ENCODE results near the gene KSR2. TPM values are rescaled to one million over a fixed set of nuclear protein-coding genes. Genes with fewer than 3 reads are reported as not detected.

KSR2 gene
- total RNA-seq, 1 experiment from 2014 or later, result 1.3 TPM

- Mint-ChIP-seq H3K27ac (no peak overlapping the region), H3K4me1 (peaks cover 0 to 10% of the 10 kb centered on the region in 2 experiments; a peak in 3 of 4 replicates), H3K36me3 (ENCODE audit: insufficient read depth in 1 of 3, low read depth in 3 of 3) (no peaks in the 10 kb centered on the region), H3K9me3 (no peaks in the 10 kb centered on the region; a peak in 1 of 5 replicates), H3K4me3 (no peak overlapping the region), H3K27me3 (ENCODE audit: low read depth) (peaks cover 6% of the 10 kb centered on the region)
- no peak overlapping the region for H3T11ph ChIP-seq (ENCODE audit: low read length)
- no peaks in the 10 kb centered on the region for H3K4me1 ChIP-seq (ENCODE audit: insufficient read depth, low read length)
- H4K91ac ChIP-seq (ENCODE audit: insufficient read length, low read depth, low read length), result no peak overlapping the region
- no peak for DNase-seq
- H3K14ac ChIP-seq (ENCODE audit: insufficient read depth, low read length), result no peak overlapping the region
- H3K23ac ChIP-seq (ENCODE audit: insufficient read length, low read depth, low read length), result no peak overlapping the region
- H3K23me2 ChIP-seq (ENCODE audit: insufficient read length, low read depth, low read length, poor library complexity, severe bottlenecking), result no peaks in the 10 kb centered on the region
- H3K9ac ChIP-seq (ENCODE audit: extremely low read depth, insufficient read length, low read length), result no peak overlapping the region
- no peak overlapping the region for H2AK5ac ChIP-seq (ENCODE audit: insufficient read length, low read length)
- H3K18ac ChIP-seq (ENCODE audit: insufficient read length, low read depth, low read length), result no peak overlapping the region
- H3K27me3 ChIP-seq (ENCODE audit: insufficient read depth, low read length), result no peaks in the 10 kb centered on the region
- H3K4me2 ChIP-seq (ENCODE audit: insufficient read depth, insufficient read length, low read length), result no peak overlapping the region
- H2AFZ ChIP-seq (ENCODE audit: low read length), result no peak overlapping the region
- no peak overlapping the region for H4K8ac ChIP-seq (replicated peaks; ENCODE audit: insufficient read length, low read depth, low read length)
- H3K56ac ChIP-seq (ENCODE audit: insufficient read length, low read depth, low read length), result no peak overlapping the region
- no peak overlapping the region for H3K27ac ChIP-seq (ENCODE audit: insufficient read length, low read depth, low read length)
- no peak overlapping the region for H2BK5ac ChIP-seq (ENCODE audit: insufficient read length, low read length)
- H2BK20ac ChIP-seq (ENCODE audit: low read depth, low read length, poor library complexity, severe bottlenecking), result no peak overlapping the region
- no peaks in the 10 kb centered on the region for H4K20me1 ChIP-seq (ENCODE audit: control insufficient read depth, insufficient read depth, insufficient read length)
- no peak overlapping the region for H3K4ac ChIP-seq (ENCODE audit: low read depth, low read length)
- H4K5ac ChIP-seq (ENCODE audit: insufficient read length, low read depth, low read length), result no peak overlapping the region
- H2BK15ac ChIP-seq (ENCODE audit: low read depth, low read length), result no peak overlapping the region
- H3K79me2 ChIP-seq (ENCODE audit: insufficient read depth, low read length), result no peaks in the 10 kb centered on the region
- H3K9me3 ChIP-seq (ENCODE audit: control insufficient read depth, low read depth, low read length), result no peaks in the 10 kb centered on the region
- no peak overlapping the region for H2BK120ac ChIP-seq (ENCODE audit: low read depth, low read length, poor library complexity, severe bottlenecking)
- TF ChIP-seq CTCF (conservative IDR thresholded peaks at IDR 0.05), result no peak
- H2BK12ac ChIP-seq (ENCODE audit: insufficient read length, low read depth, low read length), result no peak overlapping the region
- H3K79me1 ChIP-seq (ENCODE audit: insufficient read depth, low read depth, low read length, poor library complexity, severe bottlenecking), result no peaks in the 10 kb centered on the region
- no CpG with 5 or more reads among the region's 8 CpGs for WGBS (ENCODE audit: extremely low coverage, insufficient read length, low lambda C conversion rate)
These were observed 430.6 kb downstream of the KSR2 start for GRCh38 chr12:117538032-117538690.

All from H9 (cell line).